Heart right ventricle (tissue), 16 donors: Measurements from ENCODE around the gene TMEFF2. TPM values are rescaled to one million over a fixed set of nuclear protein-coding genes. Genes with fewer than 3 reads are reported as not detected.
A peak's percentile ranks its signal among the peaks of the same experiment; 100 is the strongest.

Experiments used
- ATAC-seq, 8 donors: fragments of 200-7000 bp; cut with Tn5 transposase; one replicate each; pipeline ENCODE4 v1.9.1; 2020; ENCODE audit warnings: mild to moderate bottlenecking in 8 of 8, moderate library complexity in 8 of 8, moderate number of reproducible peaks in 1 of 8
- DNase-seq, 2 donors: peaks; one replicate each; pipeline ENCODE4 v3.0.0-alpha.2; 2020
- H3K27ac ChIP-seq, 10 donors: fragments of 200-600 bp; sonication (generic) in 2 of 10; one replicate each; pipeline versions ENCODE4 v1.5.0 to v1.8.0; 2020 to 2022; ENCODE audit warnings: mild to moderate bottlenecking in 3 of 10
- H3K27me3 ChIP-seq, 7 donors: fragments of 200-600 bp; one replicate each; pipeline ENCODE4 v1.8.0; 2021 to 2022; ENCODE audit warnings: mild to moderate bottlenecking in 2 of 7
- H3K36me3 ChIP-seq, 9 donors: fragments of 200-600 bp; sonication (generic) in 1 of 9; one replicate each; pipeline versions ENCODE4 v1.5.0 to v1.8.0; 2020 to 2022; ENCODE audit warnings: mild to moderate bottlenecking in 2 of 9
- H3K4me1 ChIP-seq, 9 donors: fragments of 200-600 bp; sonication (generic) in 1 of 9; one replicate each; pipeline versions ENCODE4 v1.5.0 to v1.8.0; 2020 to 2022; ENCODE audit warnings: mild to moderate bottlenecking in 4 of 9
- H3K4me3 ChIP-seq, 10 donors: fragments of 200-600 bp; sonication (generic) in 2 of 10; one replicate each; pipeline versions ENCODE4 v1.5.0 to v1.8.0; 2020 to 2022; ENCODE audit warnings: mild to moderate bottlenecking in 7 of 10, moderate library complexity in 2 of 10
- H3K9me3 ChIP-seq, 11 donors: fragments of 200-600 bp in 10 of 11; sonication (generic) in 2 of 11; one replicate each; pipeline versions ENCODE4 v1.5.0 to v1.8.0; 2013 to 2022; ENCODE audit warnings: mild to moderate bottlenecking in 2 of 11, control low read depth in 1 of 11, moderate library complexity in 1 of 11
- CTCF ChIP-seq, 9 donors: fragments of 200-600 bp; sonication (generic) in 2 of 9; IDR thresholded peaks; one replicate each; pipeline versions ENCODE4 v1.5.0 to v1.8.0; 2021 to 2022; ENCODE audit warnings: antibody characterized with exemption in 9 of 9, mild to moderate bottlenecking in 5 of 9, moderate library complexity in 1 of 9
- WGBS, 2 donors: extraction: QIAGEN DNeasy Blood & Tissue Kit; methylation state at CpG; one replicate each; pipeline ENCODE4 v1.1.7; 2013; ENCODE audit warnings: inconsistent platforms in 1 of 2; 5-methylcytosine and 5-hydroxymethylcytosine counted together
- intact Hi-C, 10 donors: fragments of 100-400 bp; cut with DNase I; formaldehyde crosslinking; loops; one replicate each; pipeline versions ENCODE4 v1.11.1 to v1.14.2; 2022
- polyA plus RNA-seq, 2 donors: library from polyadenylated mRNA; stranded (reverse); fragments of 200-250 nt; gene quantifications; one replicate each; pipeline ENCODE4 v1.2.3, GENCODE V29; 2013
- total RNA-seq, 10 donors: library from RNA; stranded (reverse); fragmentation: NEBNext Ultra II Directional in 3 of 10; extraction: Animal tissue kit (Norgen Biotek cat#: 25700) in 3 of 10; gene quantifications; one replicate each; pipeline versions ENCODE4 v1.2.1 to v1.2.4, GENCODE V29; 2021 to 2023
- donor health status: Arrhythmogenic right ventricular cardiomyopathy.
- donor health status: ischemic (EF 13 %, LVEDD 7.1; RV severe dilation, severe dysfunction).
- donor health status: healthy with polysubstance abuse.
- donor health status: DM: no; HTN: yes; CAD: no.
- donor health status: DM: no; HTN: no; CAD: no.
- donor health status: ischemic (EF 25% LVEDD 6.9; RV normal size, moderate dysfunction).
- donor health status: ischemic (EF 25% LVEDD 5.7; RV mildly dilated, moderate dysfunction).
- donor health status: healthy.
- donor health status: DM: yes; HTN: yes; CAD: no.
- donor health status: Ischemic cardiomyopathy.
- donor health status: ischemic (EF 35%, LVEDD 5.7; RV mildly dilated, moderate dysfunction).
- donor health status: nonischemic (EF 11% LVEDD 7.7; RV severe dilation, severe dysfunction).
- donor health status: DM: yes; HTN: yes; CAD: no.
- donor health status: PGD.
- donor health status: ischemic (EF 29% LVEDD 5.4; RV normal size, mild dysfunction).
- donor health status: nonischemic (EF 23%, LVEDD 6.1; RV moderate dilation, normal function).

The TMEFF2 gene
- total and polyA plus RNA-seq, 12 donors = 0.09 to 0.41 (median 0.17) TPM; not detected in 8

- no peaks in the 10 kb centered on the region for H3K36me3 ChIP-seq
- intact Hi-C loops = no loop called here
- H3K4me1 ChIP-seq = peaks cover 0 to 22% (median 7%) of the 10 kb centered on the region in 9 donors
- H3K9me3 ChIP-seq = no peaks in the 10 kb centered on the region
- no peak overlapping the region for H3K27ac ChIP-seq
- no peaks in the 10 kb centered on the region for H3K27me3 ChIP-seq
- ATAC-seq = peak in 2 of 8 donors; percentile 33 to 55
- DNase-seq = no peak
- no peak overlapping the region for H3K4me3 ChIP-seq
- no peak for TF ChIP-seq CTCF (IDR thresholded peaks at IDR 0.05)
These were observed 235.5 kb downstream of the TMEFF2 start for GRCh38 chr2:191959209-191959608.

- WGBS, 2 donors = 52 to 67% methylated on average over 7 of the region's 7 CpGs
- Histone ChIP-seq H3K4me3 (no peak overlapping the region), H3K27ac (no peak overlapping the region), H3K36me3 (no peaks in the 10 kb centered on the region), H3K27me3 (no peaks in the 10 kb centered on the region), H3K9me3 (no peaks in the 10 kb centered on the region), H3K4me1 (peaks cover 0 to 22% (median 7%) of the 10 kb centered on the region in 9 donors)
- intact Hi-C loops = no loop called here
- DNase-seq (no peak), ATAC-seq (no peak)
- TF ChIP-seq CTCF (IDR thresholded peaks at IDR 0.05) = no peak
These were observed 236.5 kb downstream of the TMEFF2 start for GRCh38 chr2:191957996-191958860.

DNA sequence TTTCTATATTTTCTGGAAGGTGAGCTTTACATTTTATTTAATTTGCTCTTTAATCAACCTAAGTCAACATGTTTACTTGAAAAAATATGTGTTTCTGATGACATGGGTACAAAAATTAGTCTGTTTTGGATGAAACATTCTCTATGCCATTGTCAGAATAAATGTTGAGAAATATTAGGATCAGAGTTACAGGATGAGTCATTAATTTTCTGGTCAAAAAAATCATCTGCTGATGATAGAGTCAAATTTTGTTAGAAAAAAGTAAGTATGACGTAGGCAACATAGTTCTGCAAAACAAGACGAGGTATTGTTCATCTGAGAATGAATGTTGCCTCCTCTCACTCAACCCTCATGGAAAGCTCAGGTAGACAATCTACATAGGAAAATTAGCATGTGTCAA lies 240.3 kb downstream of the TMEFF2 start:
- ATAC-seq (no peak), DNase-seq (no peak)
- no peak overlapping the region for H3K27ac ChIP-seq
- peaks cover 0 to 20% (median 8%) of the 10 kb centered on the region in 9 donors for H3K4me1 ChIP-seq
- H3K4me3 ChIP-seq = no peak overlapping the region
- H3K27me3 ChIP-seq = no peaks in the 10 kb centered on the region
- H3K36me3 ChIP-seq = no peaks in the 10 kb centered on the region
- TF ChIP-seq CTCF (IDR thresholded peaks at IDR 0.05) = no peak
- WGBS, 2 donors = 48 to 72% methylated on average over 2 of the region's 2 CpGs
- intact Hi-C loops = no loop called here
- no peaks in the 10 kb centered on the region for H3K9me3 ChIP-seq

GRCh38 chr2:191952515-191953270 lies 242.0 kb downstream of the TMEFF2 start:
- intact Hi-C loops = no loop called here
- H3K4me3 ChIP-seq = no peak overlapping the region
- H3K36me3 ChIP-seq = no peaks in the 10 kb centered on the region
- H3K27ac ChIP-seq = no peak overlapping the region
- H3K9me3 ChIP-seq = no peaks in the 10 kb centered on the region
- TF ChIP-seq CTCF (IDR thresholded peaks at IDR 0.05) = no peak
- H3K4me1 ChIP-seq = peaks cover 0 to 8% (median 0%) of the 10 kb centered on the region in 9 donors
- DNase-seq (no peak), ATAC-seq (no peak)
- WGBS, 2 donors = 85 to 91% methylated on average over 8 of the region's 8 CpGs
- H3K27me3 ChIP-seq = no peaks in the 10 kb centered on the region
